Esophagus muscularis mucosa (tissue), 4 donors: ENCODE results near the gene SFPQ. TPM values are rescaled to one million over a fixed set of nuclear protein-coding genes. Genes with fewer than 3 reads are reported as not detected.

Experiments used
- DNase-seq: peaks from one replicate; pipeline ENCODE4 v3.0.0-alpha.2; 2017; ENCODE audit errors: extremely low spot score
- H3K27ac ChIP-seq, 4 donors: fragments of 200-600 bp; sonication (generic); replicated peaks in 1 of 4; 1 replicate in 3 of 4; 2 replicates in 1 of 4; pipeline ENCODE4 v1.5.1; 2016 to 2019; ENCODE audit warnings: mild to moderate bottlenecking in 1 of 4
- H3K27me3 ChIP-seq, 4 donors: fragments of 200-600 bp; sonication (generic); one replicate each; pipeline versions ENCODE4 v1.5.1 to v1.6.0; 2016 to 2019
- H3K36me3 ChIP-seq, 4 donors: fragments of 200-600 bp; sonication (generic); one replicate each; pipeline ENCODE4 v1.5.1; 2016 to 2019
- H3K4me1 ChIP-seq, 4 donors: fragments of 200-600 bp; sonication (generic); one replicate each; pipeline ENCODE4 v1.5.1; 2016 to 2019
- H3K4me3 ChIP-seq, 4 donors: fragments of 200-600 bp; sonication (generic); 1 replicate in 2 of 4; 2 replicates in 2 of 4; pipeline ENCODE4 v1.5.1; 2016 to 2019; ENCODE audit warnings: mild to moderate bottlenecking in 4 of 4, moderate library complexity in 1 of 4
- H3K9me3 ChIP-seq, 4 donors: fragments of 200-600 bp; sonication (generic); 1 replicate in 3 of 4; 2 replicates in 1 of 4; pipeline ENCODE4 v1.5.1; 2016 to 2019
- CTCF ChIP-seq, 3 experiments: fragments of 200-600 bp in 2 of 3; fragments of 450-650 bp in 1 of 3; sonication (generic) in 2 of 3; IDR thresholded peaks; one replicate each; pipeline ENCODE4 v1.5.1; 2017 to 2019; ENCODE audit warnings: antibody characterized with exemption in 3 of 3, mild to moderate bottlenecking in 2 of 3, moderate library complexity in 1 of 3
- EP300 ChIP-seq: sonication (generic); formaldehyde crosslinking; IDR thresholded peaks from one replicate; pipeline ENCODE4 v1.6.1; 2017; ENCODE audit warnings: antibody characterized with exemption
- POLR2A ChIP-seq: fragments of 450-650 bp; IDR thresholded peaks from one replicate; pipeline ENCODE4 v1.6.1; 2017; ENCODE audit warnings: antibody characterized with exemption, moderate library complexity, mild to moderate bottlenecking, low read depth
- POLR2AphosphoS5 ChIP-seq, 2 donors: sonication (generic); formaldehyde crosslinking; IDR thresholded peaks; one replicate each; pipeline ENCODE4 v1.6.1; 2017; ENCODE audit warnings: antibody characterized with exemption in 2 of 2
- WGBS: methylation state at CpG from one replicate; pipeline ENCODE4 v1.1.5; 2018; 5-methylcytosine and 5-hydroxymethylcytosine counted together
- intact Hi-C: fragments of 100-400 bp; cut with DNase I; formaldehyde crosslinking; loops from one replicate; pipeline ENCODE4 v1.15.1; 2023
- total RNA-seq, 4 donors: library from RNA; depleted of rRNA; stranded (reverse); fragments of >200 nt; gene quantifications; one replicate each; pipeline versions ENCODE4 v1.1.0 to v1.2.1, GENCODE V29; 2016

SFPQ gene
- total RNA-seq, 4 donors from 2014 or later: 81.1 to 160 (median 127) TPM

GRCh38 chr1:35215346-35215745 lies 22.4 kb upstream of the SFPQ start:
- Histone ChIP-seq H3K36me3 (no peaks in the 10 kb centered on the region), H3K27me3 (no peaks in the 10 kb centered on the region), H3K4me3 (no peak overlapping the region), H3K27ac (peak overlapping the region in 1 of 4 donors; percentile 22), H3K9me3 (no peaks in the 10 kb centered on the region), H3K4me1 (peaks cover 0 to 5% (median 0%) of the 10 kb centered on the region in 4 donors)
- 41% methylated on average over 3 of the region's 3 CpGs for WGBS
- no peak for DNase-seq
- intact Hi-C loops: no loop called here
- TF ChIP-seq CTCF (IDR thresholded peaks at IDR 0.05) (no peak), EP300 (no peak), POLR2AphosphoS5 (IDR thresholded peaks at IDR 0.05) (no peak), POLR2A (no peak)

- Histone ChIP-seq H3K27me3 (no peaks in the 10 kb centered on the region), H3K4me1 (peaks cover 0 to 7% (median 0%) of the 10 kb centered on the region in 4 donors), H3K9me3 (no peaks in the 10 kb centered on the region), H3K4me3 (no peak overlapping the region), H3K36me3 (no peaks in the 10 kb centered on the region), H3K27ac (no peak overlapping the region)
- DNase-seq: no peak
- 62% methylated on average over 1 of the region's 1 CpG for WGBS
- intact Hi-C loops: no loop called here
- TF ChIP-seq CTCF (IDR thresholded peaks at IDR 0.05) (no peak), EP300 (no peak), POLR2AphosphoS5 (IDR thresholded peaks at IDR 0.05) (no peak), POLR2A (no peak)
Measured at GRCh38 chr1:35211120-35211414, 18.1 kb upstream of the SFPQ start.

- intact Hi-C loops: no loop called here
Measured at GRCh38 chr1:35210321-35211119, 17.6 kb upstream of the SFPQ start.

GRCh38 chr1:35203295-35203694 lies 10.3 kb upstream of the SFPQ start:
- no peaks in the 10 kb centered on the region for H3K27me3 ChIP-seq
- DNase-seq: no peak
- H3K4me3 ChIP-seq: no peak overlapping the region
- H3K36me3 ChIP-seq: no peaks in the 10 kb centered on the region
- H3K4me1 ChIP-seq: peaks cover 0 to 8% (median 4%) of the 10 kb centered on the region in 4 donors
- no peak overlapping the region for H3K27ac ChIP-seq
- WGBS: 74% methylated on average over 1 of the region's 1 CpG
- no peaks in the 10 kb centered on the region for H3K9me3 ChIP-seq
- intact Hi-C loops: loop anchor here (5.0 kb wide), 1 partner anchor 94 kb away; no protein-coding TSS in a partner anchor
- no peak for TF ChIP-seq CTCF (IDR thresholded peaks at IDR 0.05)
- TF ChIP-seq EP300: no peak
- no peak for TF ChIP-seq POLR2A
- TF ChIP-seq POLR2AphosphoS5 (IDR thresholded peaks at IDR 0.05): no peak

More at GRCh38 chr1:35210321-35211119, 17.6 kb upstream of the SFPQ start:
- WGBS: 53% methylated on average over 16 of the region's 16 CpGs
- Histone ChIP-seq H3K4me1 (peaks cover 0 to 7% (median 0%) of the 10 kb centered on the region in 4 donors), H3K27ac (no peak overlapping the region), H3K36me3 (no peaks in the 10 kb centered on the region), H3K27me3 (no peaks in the 10 kb centered on the region), H3K9me3 (no peaks in the 10 kb centered on the region), H3K4me3 (no peak overlapping the region)
- TF ChIP-seq CTCF (IDR thresholded peaks at IDR 0.05): no peak
- TF ChIP-seq EP300: no peak
- no peak for DNase-seq
